Middle frontal gyrus (tissue), 1 donor: Measurements from ENCODE around the gene TOR1B.
A peak's percentile ranks its signal among the peaks of the same experiment; 100 is the strongest.
"Not testable (repeated sequence)": the region's sequence is repeated elsewhere in the genome, so short reads cannot be mapped to it uniquely, and the experiment has no call there.

Source experiments
- DNase-seq: peaks from one replicate; pipeline ENCODE4 v3.0.0-alpha.2; 2015; ENCODE audit warnings: low spot score; ENCODE audit errors: extremely low spot score

TOR1B gene

DNA sequence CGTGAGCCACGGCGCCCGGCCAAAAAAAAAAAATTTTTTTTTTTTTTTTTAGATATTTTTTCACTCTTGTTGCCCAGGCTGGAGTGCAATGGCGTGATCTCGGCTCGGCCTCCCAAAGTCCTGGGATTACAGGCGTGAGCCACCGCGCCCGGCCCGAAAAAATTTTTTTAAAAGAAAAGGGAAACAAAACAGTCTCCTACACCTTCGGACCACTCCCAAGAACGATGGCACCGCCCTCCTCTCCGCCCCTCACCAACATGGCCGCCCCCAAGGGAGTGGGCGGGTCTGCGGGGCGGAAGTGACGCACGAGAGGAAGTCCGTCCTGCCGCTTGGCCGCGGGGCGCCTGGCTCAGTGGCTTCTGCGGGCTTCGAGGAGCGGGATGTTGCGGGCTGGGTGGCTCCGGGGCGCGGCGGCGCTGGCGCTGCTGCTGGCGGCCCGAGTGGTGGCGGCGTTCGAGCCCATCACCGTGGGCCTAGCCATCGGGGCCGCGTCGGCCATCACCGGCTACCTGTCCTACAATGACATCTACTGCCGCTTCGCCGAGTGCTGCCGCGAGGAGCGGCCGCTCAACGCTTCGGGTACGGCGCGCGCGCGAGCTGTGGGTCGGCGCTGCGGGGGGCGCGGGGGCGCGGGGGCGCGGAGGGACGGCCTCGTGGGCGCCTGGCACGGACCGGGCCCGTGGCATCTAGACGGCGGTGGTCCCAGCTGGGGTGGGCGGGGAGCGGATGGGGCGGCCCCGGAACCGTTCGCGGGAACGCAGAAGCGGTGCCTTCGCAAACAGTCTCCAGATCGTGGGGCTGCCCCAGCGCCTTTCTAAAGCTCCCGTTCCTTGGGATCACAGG lies at the start of gene TOR1B:
Gene TOR1B, plus strand, starts transcription at position 352 of the 843 bp plus-strand sequence. Its CDS starts 29 bp downstream, at position 381.
- DNase-seq, result peak; percentile 89

GRCh38 chr9:129755151-129755550 lies 47.8 kb upstream of the TOR1B start:
- no peak for DNase-seq

DNA sequence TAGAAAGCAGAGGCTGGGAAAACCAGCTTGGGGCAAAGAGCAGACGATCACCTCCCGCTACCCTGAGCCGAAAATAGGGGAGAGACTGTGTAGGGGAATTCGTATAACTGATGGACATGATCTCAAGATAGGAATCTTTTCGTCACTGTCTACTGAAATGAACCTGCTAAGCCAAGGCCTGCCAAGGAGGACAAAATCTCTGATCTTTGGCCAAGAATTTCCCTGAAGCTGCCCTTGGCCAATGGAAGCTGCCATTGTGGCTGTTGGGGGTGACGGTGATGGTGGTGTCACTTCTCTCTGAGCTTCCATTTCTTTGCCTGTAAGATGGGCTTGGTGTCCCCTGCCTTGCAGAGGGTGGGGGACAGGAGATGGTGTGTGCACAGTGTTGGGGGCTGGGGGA lies 46.8 kb upstream of the TOR1B start:
- DNase-seq, result no peak

- DNase-seq, result no peak
Observed at GRCh38 chr9:129757045-129757444, 45.9 kb upstream of the TOR1B start.

- DNase-seq, result no peak
Observed at GRCh38 chr9:129759319-129759718, 43.7 kb upstream of the TOR1B start.

GRCh38 chr9:129759804-129760502 lies 43.0 kb upstream of the TOR1B start:
- DNase-seq, result no peak

DNA sequence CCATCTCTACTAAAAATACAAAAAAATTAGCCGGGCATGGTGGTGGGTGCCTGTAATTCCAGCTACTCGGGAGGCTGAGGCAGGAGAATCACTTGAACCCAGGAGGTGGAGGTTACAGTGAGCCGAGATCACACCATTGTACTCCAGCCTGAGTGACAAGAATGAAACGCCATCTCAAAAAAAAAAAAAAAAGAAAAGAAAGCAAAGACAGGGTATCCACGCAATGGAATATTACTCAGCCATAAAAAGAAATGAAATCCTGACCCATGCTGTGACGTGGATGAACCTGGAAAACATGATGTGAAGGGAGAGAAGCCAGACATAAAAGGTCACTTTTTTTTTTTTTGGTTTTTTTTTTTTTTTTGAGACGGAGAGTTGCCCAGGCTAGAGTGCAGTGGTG lies 42.2 kb upstream of the TOR1B start:
- not testable (repeated sequence) for DNase-seq

- no peak for DNase-seq
Observed at GRCh38 chr9:129761293-129761900, 41.6 kb upstream of the TOR1B start.

DNA sequence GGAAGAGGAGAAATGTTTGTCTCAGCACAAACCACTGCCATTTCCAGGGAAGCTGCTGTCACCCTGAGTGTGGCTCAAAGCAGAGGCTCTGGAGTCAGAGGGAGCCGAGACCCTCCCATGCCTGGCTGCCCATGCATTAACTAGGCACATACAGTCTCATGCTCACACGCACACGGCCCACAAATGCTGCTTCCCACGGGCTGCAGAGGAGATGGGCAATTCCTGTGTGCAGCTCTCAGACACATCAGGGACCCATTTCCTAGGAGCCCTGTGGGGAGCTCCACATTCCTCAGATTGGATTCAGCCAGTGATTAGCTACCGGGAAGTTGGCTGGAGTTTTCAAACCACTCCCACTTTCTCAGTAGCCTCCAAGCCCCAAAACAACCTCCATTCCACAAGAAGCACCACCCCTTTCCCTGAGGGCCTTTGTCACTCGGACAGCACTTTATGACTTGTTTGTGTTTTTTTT lies 41.0 kb upstream of the TOR1B start:
- no peak for DNase-seq

GRCh38 chr9:129762370-129762984 lies 40.5 kb upstream of the TOR1B start:
- DNase-seq, result not testable (repeated sequence)

DNA sequence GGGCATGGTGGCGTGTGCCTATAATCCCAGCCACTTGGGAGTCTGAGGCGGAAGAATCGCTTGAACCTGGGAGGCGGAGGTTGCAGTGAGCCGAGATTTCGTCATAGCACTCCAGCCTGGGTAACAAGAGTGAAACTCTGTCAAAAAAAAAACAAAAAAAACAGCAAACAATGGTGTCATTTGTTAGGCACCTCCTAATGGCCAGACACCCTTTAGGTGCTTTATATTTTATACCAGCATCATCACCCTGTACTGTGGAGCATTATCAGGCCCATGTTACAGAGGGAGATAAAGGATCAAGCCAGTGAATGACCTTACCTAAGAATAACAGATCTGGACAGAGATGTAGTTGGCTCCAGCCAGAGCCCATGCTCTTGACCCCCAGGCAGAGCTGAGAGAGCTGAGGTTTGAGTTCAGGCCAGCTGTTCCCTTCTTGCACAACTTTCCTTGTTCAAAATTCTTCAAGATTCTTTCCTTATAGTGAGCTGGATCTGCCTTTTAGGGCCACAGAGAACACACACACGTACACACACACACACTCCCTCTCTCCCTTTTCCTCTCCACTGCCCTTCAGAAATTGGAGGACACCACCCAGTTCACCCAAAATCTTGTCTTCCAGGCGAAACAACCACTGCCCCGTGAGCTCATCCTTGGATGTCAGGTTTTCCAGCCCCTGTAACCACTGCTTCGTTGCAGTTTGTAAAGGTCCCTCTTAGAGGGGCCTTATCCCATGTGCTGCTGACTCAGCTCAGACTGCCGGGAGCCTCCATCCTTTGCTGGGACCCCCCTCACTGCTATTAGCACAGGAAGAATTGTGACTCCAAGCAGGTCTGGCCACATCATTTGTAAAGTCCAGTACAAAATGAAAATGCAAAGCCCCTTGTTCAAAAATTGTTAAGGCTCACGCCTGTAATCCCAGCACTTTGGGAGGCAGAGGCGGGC lies 39.7 kb upstream of the TOR1B start:
- no peak for DNase-seq

DNA sequence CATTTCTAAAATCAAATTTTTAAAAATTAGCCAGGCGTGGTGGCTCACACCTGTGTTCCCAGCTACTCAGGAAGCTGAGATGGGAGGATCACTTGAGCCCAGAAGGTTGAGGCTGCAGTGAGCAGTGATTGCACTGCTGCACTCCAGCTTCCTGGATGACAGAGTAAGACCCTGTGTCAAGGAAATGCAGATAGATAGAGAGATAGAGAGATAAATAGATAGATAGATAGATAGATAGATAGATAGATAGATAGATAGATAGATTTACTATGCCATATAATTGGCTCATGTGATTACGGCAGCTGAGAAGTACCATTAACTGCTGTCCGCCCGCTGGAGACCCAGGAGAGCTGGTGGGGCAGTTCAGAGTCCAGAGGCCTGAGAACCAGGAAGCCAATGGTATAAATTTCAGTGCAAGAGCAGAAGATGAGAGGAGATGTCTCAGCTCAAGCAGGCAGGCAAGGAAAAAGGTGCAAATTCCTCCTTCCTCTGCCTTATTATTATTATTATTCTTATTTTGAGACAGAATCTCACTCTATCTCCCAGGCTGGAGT lies 37.1 kb upstream of the TOR1B start:
- no peak for DNase-seq

- no peak for DNase-seq
Observed at GRCh38 chr9:129768486-129768885, 34.5 kb upstream of the TOR1B start.

GRCh38 chr9:129769669-129770068 lies 33.3 kb upstream of the TOR1B start:
- no peak for DNase-seq

GRCh38 chr9:129770741-129771140 lies 32.2 kb upstream of the TOR1B start:
- DNase-seq, result no peak

- no peak for DNase-seq
Observed at GRCh38 chr9:129773262-129774048, 29.5 kb upstream of the TOR1B start.

DNA sequence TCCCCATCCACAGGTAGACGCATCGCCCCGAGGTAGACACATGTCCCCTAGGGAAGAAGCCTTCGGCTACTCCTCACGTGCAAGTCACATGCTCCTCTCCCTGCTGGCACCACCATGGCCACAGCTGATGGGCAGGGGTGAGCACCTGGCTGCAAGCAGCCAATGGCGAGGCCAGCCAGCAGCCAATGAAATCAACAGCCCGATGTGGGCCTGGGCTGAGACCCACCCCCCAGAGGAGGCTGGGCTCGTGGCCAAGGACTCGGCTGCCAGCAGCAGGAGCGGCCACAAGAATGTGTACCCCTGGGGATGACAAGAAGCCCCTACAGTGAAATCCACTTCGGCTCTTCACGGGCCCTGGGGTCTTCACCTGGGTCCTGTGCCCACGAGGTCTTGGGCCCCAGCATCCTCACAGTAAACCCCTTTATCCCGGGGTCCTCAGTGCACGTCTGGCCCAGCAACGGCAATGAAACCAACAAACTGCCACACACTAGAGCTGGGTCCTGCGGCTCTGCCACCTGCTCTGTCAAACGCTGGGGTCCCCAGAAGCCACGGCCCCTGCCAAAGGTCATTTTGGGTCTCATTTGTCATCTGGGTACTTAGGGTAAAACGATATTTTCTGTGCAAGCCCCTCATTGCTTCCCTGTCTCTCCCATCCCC lies 28.1 kb upstream of the TOR1B start:
- no peak for DNase-seq

GRCh38 chr9:129775448-129775798 lies 27.6 kb upstream of the TOR1B start:
- no peak for DNase-seq

DNA sequence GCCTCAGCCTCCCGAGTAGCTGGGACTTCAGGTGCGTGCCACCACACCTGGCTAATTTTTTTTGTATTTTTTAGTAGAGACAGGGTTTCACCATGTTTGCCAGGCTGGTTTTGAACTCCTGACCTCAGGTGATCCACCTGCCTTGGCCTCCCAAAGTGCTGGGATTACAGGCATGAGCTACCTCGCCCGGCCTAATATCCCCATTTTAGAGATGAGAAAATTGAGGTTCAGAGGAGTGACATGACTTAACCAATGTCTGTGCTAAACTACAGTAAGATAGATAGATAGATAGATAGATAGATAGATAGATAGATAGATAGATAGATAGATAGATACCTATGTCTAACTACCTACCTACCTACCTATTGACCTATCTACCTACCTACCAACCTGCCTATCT lies 26.9 kb upstream of the TOR1B start:
- DNase-seq, result not testable (repeated sequence)
